Activated T-helper 2 cell treated with anti-CD3 and anti-CD28 coated beads, Interferon-gamma antibody, Interleukin-2, Interleukin-4, amounts not matched to agents 10 μg/mL and 5 μg/mL and 100 μg/mL, durations not matched to agents 14 hours and 24 hours and 36 hours (primary cell): ENCODE measurements around the gene XIRP2. TPM values are rescaled to one million over a fixed set of nuclear protein-coding genes. Genes with fewer than 3 reads are reported as not detected.
"Not testable (repeated sequence)": the region's sequence is repeated elsewhere in the genome, so short reads cannot be mapped to it uniquely, and the experiment has no call there.

Experiments used
- DNase-seq: peaks from one replicate; pipeline ENCODE4 v3.0.0; 2021; ENCODE audit warnings: low spot score
- H3K27ac Mint-ChIP-seq: one replicate; pipeline ENCODE4 v1.8.0; 2021; ENCODE audit warnings: mixed read lengths
- H3K27me3 Mint-ChIP-seq: one replicate; pipeline ENCODE4 v1.8.0; 2021; ENCODE audit warnings: low read depth, mixed read lengths
- H3K36me3 Mint-ChIP-seq: one replicate; pipeline ENCODE4 v1.8.0; 2021; ENCODE audit warnings: low read depth, mixed read lengths
- H3K4me1 Mint-ChIP-seq: one replicate; pipeline ENCODE4 v1.8.0; 2021; ENCODE audit warnings: low read depth, mixed read lengths
- H3K4me3 Mint-ChIP-seq: one replicate; pipeline ENCODE4 v1.8.0; 2021; ENCODE audit warnings: low read depth, mild to moderate bottlenecking, moderate library complexity, mixed read lengths
- H3K9me3 Mint-ChIP-seq: one replicate; pipeline ENCODE4 v1.8.0; 2021; ENCODE audit warnings: mixed read lengths
- intact Hi-C: fragments of 100-400 bp; cut with micrococcal nuclease; formaldehyde crosslinking; loops from one replicate; pipeline ENCODE4 v1.15.1; 2023
- total RNA-seq: library from RNA; stranded (reverse); gene quantifications from 2 replicates; pipeline ENCODE4 v1.2.3, GENCODE V29; 2022

XIRP2 gene
- total RNA-seq, 1 donor from 2014 or later: not detected

DNA sequence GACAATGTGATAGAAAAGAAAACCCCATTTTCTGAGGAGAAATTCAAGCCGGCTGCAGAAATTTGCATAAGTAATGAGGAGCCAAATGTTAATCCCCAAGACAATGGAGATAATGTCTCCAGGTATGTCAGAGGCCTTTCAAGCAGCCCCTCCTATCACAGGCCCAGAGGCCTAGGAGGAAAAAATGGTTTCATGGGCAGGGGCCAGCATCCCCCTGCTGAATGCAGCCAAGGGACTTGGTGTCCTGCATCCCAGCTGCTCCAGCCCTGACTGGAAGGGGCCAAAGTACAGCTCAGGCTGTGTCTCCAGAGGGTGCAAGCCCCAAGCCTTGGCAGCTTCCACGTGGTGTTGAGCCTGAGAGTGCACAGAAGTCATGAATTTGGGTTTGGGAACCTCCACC is 380.0 kb downstream of the XIRP2 start:
- intact Hi-C loops, H3K9me3 Mint-ChIP-seq, H3K4me1 Mint-ChIP-seq, H3K36me3 Mint-ChIP-seq, DNase-seq, H3K27ac Mint-ChIP-seq, H3K4me3 Mint-ChIP-seq, H3K27me3 Mint-ChIP-seq: not testable (repeated sequence)

DNA sequence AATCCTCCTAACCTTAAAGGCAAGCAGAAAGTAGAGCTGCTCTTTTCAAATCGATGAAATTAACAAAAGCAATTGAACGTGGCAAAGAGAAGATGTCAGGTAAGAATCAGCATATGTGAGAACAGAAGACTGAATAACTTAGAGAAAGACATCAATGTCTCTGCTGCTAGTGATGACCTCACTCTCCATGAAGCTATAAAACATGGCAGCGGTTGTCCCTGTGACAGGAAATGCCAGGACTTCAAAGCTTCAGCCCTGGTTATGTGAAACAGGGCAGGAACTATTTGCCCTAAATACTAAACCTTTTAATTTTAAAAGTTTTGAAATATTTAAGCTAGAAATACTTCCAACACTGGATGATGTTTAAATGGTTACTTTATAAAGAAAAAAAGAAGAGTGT is 383.7 kb downstream of the XIRP2 start:
- Mint-ChIP-seq H3K4me1 (no peaks in the 10 kb centered on the region), H3K27ac (no peak overlapping the region), H3K4me3 (no peak overlapping the region), H3K27me3 (no peaks in the 10 kb centered on the region), H3K36me3 (no peaks in the 10 kb centered on the region), H3K9me3 (peaks cover 6% of the 10 kb centered on the region)
- intact Hi-C loops: no loop called here
- no peak for DNase-seq

DNA sequence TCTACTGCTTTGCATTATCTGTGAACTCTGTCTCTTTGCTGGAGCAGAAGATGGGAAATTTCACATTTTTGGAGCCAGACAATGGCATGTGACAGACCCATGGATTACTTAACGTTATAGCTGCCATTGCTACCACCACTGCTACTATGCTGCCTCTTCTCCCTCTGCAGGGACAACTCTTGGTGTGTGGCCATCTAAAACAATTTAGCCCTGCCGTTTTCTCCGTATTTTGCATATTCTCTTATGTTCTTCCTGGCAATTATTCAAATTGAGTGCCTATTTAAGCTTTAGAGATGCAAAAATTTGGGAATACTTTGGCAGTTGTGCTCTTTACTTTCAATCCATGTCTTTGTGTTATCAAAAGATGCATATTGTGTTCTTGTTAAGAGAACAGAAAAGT is 386.8 kb downstream of the XIRP2 start:
- DNase-seq: no peak
- H3K27me3 Mint-ChIP-seq: no peaks in the 10 kb centered on the region
- no peak overlapping the region for H3K4me3 Mint-ChIP-seq
- no peaks in the 10 kb centered on the region for H3K9me3 Mint-ChIP-seq
- no peaks in the 10 kb centered on the region for H3K4me1 Mint-ChIP-seq
- H3K36me3 Mint-ChIP-seq: no peaks in the 10 kb centered on the region
- H3K27ac Mint-ChIP-seq: no peak overlapping the region
- intact Hi-C loops: no loop called here

DNA sequence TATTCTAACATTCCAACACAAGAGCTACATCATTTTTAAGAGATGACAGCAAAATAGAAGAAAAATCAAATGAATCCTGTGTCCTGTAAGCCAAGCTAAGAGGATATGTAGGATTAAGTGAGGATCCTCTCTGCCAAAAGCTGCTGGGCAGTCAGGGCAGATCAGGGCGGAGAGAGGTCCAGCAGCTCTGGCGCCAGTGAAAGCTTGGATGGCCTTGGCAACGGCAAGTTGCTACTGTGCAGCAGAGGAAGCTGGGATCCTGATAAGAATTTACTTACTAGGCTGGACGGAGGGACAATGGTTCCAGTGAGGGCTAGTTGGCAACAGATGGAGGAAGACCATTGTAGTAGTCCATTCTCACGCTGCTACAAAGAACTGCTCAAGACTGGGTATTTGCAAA is 391.5 kb downstream of the XIRP2 start:
- no peak overlapping the region for H3K4me3 Mint-ChIP-seq
- no peaks in the 10 kb centered on the region for H3K4me1 Mint-ChIP-seq
- H3K9me3 Mint-ChIP-seq: no peaks in the 10 kb centered on the region
- intact Hi-C loops: no loop called here
- no peaks in the 10 kb centered on the region for H3K27me3 Mint-ChIP-seq
- DNase-seq: no peak
- no peak overlapping the region for H3K27ac Mint-ChIP-seq
- H3K36me3 Mint-ChIP-seq: no peaks in the 10 kb centered on the region

DNA sequence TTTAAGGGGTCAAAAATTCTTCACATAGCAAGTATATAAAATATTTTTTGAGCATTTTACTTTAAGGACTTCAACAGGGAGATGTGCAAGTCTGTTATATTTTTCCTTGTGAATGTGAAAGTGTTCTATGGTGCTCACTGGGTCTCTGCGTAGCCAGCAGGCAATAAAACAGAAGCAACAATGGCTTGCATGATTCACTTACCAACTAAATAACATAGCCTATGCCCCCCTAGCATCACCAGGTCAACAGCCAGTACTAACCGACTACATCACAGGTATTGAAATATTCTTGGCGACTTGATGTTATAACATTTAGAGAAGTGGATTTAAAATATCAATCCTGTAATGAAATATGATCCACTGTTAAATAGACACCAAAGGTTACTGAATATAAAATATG is 398.9 kb downstream of the XIRP2 start:
- Mint-ChIP-seq H3K9me3 (no peaks in the 10 kb centered on the region), H3K36me3 (no peaks in the 10 kb centered on the region), H3K4me1 (no peaks in the 10 kb centered on the region), H3K27ac (no peak overlapping the region), H3K27me3 (peaks cover 19% of the 10 kb centered on the region), H3K4me3 (no peak overlapping the region)
- intact Hi-C loops: no loop called here
- DNase-seq: no peak

DNA sequence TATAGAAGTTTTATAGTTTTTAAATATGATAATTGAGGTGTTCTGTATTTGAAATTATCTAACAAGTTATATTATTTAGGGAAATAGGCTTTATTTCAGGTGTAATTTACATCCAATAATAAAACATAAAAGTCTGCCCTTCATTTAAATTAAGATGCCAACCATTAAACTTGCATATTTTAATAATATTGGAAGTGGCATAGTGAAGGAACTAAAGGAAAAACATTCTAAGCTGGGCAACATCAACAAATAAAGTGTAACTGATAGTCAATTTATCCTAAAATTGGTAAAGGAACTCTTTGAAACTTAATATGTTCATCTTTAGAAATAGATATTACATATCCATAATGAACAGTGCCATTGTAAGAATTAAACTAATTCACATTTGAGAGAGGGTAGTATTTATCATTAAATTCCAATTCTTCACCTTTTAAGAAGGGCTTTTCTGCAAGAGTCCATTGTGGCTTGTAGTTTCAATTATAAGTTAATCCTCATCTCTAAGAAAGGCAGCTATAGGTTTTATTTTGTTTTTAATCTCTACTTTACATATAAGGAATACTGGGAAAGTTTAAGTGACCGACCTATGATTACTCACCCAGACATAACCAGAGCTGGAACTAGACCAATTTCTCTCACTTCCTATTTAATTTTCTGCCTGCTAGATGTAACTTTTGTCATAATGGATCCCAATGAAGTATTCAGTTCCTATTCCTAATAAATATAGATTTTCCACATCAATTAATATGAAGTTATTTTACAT is 401.6 kb downstream of the XIRP2 start:
- Mint-ChIP-seq H3K4me3 (no peak overlapping the region), H3K27me3 (peaks cover 34% of the 10 kb centered on the region), H3K36me3 (peaks cover 3% of the 10 kb centered on the region), H3K4me1 (peaks cover 11% of the 10 kb centered on the region), H3K9me3 (no peaks in the 10 kb centered on the region), H3K27ac (no peak overlapping the region)
- DNase-seq: no peak
- intact Hi-C loops: no loop called here

DNA sequence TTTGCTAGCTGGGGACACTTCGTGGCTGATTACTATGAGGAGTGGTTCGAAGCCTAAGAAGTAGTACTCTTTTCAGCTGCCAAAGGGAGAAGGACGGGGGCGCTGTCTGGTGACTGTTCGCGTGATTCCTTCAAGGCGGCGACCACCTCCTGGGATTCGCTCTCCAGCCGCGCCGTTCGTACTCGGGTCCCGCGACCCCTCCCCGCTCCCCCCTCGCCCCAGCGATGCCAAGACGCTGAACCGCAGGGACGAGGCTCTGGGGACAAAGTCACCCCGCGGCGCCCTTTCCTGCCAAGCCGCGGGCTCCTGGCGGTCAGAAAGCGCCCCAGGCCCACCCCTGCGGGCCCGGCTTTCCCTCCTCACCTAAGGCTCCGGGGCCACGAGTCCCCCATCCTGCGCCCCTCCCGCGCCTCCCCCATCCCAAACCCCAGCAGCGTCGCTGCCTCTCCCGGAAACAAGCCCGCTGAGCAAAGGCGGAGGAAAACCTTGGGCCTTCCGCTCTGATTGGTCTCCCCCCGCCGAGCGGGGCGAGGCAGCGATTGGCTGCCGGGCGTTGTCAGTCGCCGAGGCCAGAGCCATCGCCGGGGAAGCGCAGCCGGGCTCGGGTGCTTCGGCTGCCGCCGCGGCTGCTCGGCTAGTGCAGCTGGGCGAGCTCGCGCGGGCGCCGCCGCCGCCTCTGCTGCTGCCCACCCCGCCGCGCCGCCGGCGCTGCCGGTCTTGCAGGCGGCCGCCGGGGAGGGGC is 404.3 kb downstream of the XIRP2 start, which contains the start of gene B3GALT1:
Gene B3GALT1, plus strand, starts transcription at position 572 of the 742 bp plus-strand sequence.
- DNase-seq: peak; percentile 72
- H3K27ac Mint-ChIP-seq: no peak within 1 kb of the TSS
- intact Hi-C loops: no loop called here
- H3K9me3 Mint-ChIP-seq: no peaks in the 10 kb centered on the region
- H3K4me3 Mint-ChIP-seq: peak within 1 kb of the TSS; percentile 72
- peaks cover 11% of the 10 kb centered on the region for H3K4me1 Mint-ChIP-seq
- H3K27me3 Mint-ChIP-seq: peaks cover 49% of the 10 kb centered on the region
- peaks cover 3% of the 10 kb centered on the region for H3K36me3 Mint-ChIP-seq

DNA sequence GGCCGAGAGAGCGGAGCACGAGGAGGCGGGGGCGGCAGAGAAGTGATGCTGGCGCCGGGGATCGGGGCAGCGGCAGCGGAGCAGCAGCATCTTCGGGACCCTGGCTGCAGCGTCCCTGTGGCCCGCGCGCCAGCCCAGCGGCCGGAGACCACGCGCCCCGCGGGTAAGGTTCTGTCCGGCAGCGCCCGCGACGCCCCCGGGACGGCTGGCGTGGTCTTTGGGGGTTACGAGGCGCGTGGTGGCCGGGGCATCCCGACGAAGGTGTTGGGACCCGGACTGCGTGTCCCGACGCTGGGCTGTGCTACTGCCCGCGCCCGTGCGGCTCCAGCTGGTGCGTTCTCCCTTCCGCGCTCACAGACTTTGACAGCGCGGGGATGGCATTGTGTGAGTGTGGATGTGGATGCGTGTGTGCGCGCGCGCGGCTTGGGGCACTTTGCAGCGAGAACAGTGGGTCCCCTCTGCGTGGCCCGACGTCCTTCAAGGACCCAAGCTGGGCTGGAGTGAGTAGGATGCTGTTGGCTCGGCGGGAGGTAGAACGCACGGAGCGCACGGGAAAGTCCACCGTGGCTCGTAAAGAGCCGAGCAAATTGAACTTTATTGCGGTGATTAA is 405.0 kb downstream of the XIRP2 start:
- peak overlapping the region; percentile 72 for H3K4me3 Mint-ChIP-seq
- H3K36me3 Mint-ChIP-seq: peaks cover 3% of the 10 kb centered on the region
- H3K27me3 Mint-ChIP-seq: peaks cover 49% of the 10 kb centered on the region
- peaks cover 11% of the 10 kb centered on the region for H3K4me1 Mint-ChIP-seq
- intact Hi-C loops: no loop called here
- peak; percentile 8 for DNase-seq
- H3K9me3 Mint-ChIP-seq: no peaks in the 10 kb centered on the region
- no peak overlapping the region for H3K27ac Mint-ChIP-seq

DNA sequence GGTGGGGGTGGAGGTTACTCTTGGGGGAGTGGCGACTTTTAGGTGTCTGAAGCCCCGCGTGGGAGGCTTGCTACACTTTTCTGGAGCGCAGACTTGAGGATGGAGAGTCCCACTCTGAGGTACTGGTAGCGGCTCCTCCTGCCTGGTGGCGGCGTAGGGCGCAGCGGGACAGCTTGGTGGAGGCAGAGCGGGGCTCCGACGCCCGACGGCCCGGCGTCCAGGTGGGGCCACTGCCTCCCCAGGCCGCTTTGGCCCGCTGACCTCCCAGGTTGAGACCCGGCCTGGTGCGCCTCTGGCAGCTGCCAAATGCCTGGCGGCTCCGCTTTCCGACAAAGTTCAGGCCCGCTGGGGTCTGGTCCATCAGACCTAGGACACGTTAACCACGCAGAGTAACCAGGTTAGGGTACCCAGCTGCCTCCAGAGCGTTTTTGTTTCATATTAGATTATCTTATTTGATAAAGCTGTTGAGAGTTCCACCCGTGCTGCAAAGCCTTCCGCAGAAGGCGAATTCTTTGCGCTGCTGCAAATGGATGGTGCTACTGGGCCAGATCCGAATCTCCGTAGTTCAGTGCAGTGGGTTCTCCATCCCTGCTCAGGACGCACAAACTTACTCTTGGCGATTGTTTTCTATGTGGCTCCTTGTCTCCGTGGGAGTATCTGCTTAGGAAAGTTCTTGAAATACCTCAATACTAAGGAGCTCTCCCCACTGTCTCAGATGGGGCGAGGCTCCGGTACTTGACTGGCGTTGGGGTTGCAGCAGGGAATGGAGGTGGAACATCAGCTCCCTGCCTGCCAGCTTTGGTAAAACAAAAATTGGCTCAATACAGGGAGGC is 405.9 kb downstream of the XIRP2 start:
- Mint-ChIP-seq H3K27ac (no peak overlapping the region), H3K9me3 (no peaks in the 10 kb centered on the region), H3K4me1 (peaks cover 11% of the 10 kb centered on the region), H3K4me3 (peak overlapping the region; percentile 72), H3K27me3 (peaks cover 48% of the 10 kb centered on the region), H3K36me3 (peaks cover 3% of the 10 kb centered on the region)
- intact Hi-C loops: no loop called here
- no peak for DNase-seq

DNA sequence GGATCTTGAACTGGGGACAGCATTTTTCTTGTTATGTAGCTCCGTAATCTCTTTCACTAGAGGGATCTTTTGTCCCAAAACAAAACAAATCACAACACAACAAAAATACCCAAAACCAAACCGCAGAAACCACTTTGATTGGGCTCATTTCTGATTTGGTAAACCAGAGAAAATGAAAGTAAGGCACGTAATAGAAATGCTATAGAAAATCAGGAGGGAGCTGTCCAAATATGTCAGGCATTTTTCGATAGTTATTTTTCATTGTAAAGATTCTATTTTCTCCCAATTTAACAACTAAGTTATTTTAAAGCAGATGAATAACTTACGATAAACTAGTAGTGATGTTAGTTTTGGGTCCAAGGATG is 406.5 kb downstream of the XIRP2 start:
- Mint-ChIP-seq H3K36me3 (peaks cover 3% of the 10 kb centered on the region), H3K27me3 (peaks cover 47% of the 10 kb centered on the region), H3K27ac (no peak overlapping the region), H3K4me3 (peak overlapping the region; percentile 68), H3K9me3 (no peaks in the 10 kb centered on the region), H3K4me1 (peaks cover 11% of the 10 kb centered on the region)
- intact Hi-C loops: no loop called here
- no peak for DNase-seq

DNA sequence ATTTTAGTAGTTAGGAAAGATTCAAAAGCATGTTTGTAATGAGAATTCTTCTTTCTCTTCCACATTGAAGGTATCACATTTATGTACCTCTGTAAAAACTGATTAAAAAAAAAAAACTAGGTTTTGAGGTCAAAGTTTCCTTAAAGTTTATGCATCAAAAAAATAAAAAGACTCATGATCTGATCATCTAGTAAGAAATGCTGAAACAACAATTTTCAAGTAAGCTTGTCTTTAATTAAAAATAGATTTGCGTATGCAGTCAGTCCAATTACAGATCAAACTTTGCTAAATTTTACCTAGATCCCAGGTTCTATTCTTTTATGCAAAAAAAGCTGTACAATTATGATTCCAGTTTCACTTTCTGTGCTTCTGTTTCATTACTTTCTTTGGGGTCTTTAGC is 409.0 kb downstream of the XIRP2 start:
- intact Hi-C loops: no loop called here
- Mint-ChIP-seq H3K27me3 (peaks cover 32% of the 10 kb centered on the region), H3K4me1 (peaks cover 11% of the 10 kb centered on the region)

DNA sequence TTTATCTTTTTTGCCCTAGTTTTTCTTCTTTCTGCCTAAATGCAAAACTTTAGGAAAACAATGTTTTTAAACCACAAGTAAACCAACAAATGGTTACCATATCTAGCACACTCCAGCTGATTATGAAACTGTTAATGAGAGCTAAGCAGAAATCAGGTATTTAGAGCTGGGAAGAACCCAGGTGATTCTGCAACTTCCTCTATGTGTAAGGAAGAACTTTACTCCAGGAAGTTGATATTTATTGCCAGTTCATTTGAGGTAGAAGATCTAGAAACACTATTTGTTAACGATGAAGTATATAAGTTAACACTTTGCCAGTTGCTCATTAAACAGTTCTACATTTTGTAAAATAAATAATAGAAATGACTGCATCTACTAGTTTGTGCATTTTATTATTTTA is 409.7 kb downstream of the XIRP2 start:
- no peak for DNase-seq
- Mint-ChIP-seq H3K9me3 (no peaks in the 10 kb centered on the region), H3K36me3 (peaks cover 3% of the 10 kb centered on the region), H3K27ac (no peak overlapping the region), H3K4me1 (peaks cover 11% of the 10 kb centered on the region), H3K27me3 (peaks cover 32% of the 10 kb centered on the region), H3K4me3 (no peak overlapping the region)
- intact Hi-C loops: no loop called here

More for the DNA sequence above, 409.0 kb downstream of the XIRP2 start:
- H3K4me3 Mint-ChIP-seq: no peak overlapping the region
- no peak overlapping the region for H3K27ac Mint-ChIP-seq
- H3K36me3 Mint-ChIP-seq: peaks cover 3% of the 10 kb centered on the region
- no peak for DNase-seq
- no peaks in the 10 kb centered on the region for H3K9me3 Mint-ChIP-seq
